ENCODE measurements around the gene ELF1. TPM values are rescaled to one million over a fixed set of nuclear protein-coding genes. Genes with fewer than 3 reads are reported as not detected.

ELF1 gene
- total RNA-seq, 3 donors from 2014 or later (not counting 1 experiment from before 2014, with no cell fraction given), result 174 to 216 (median 193) TPM

DNA sequence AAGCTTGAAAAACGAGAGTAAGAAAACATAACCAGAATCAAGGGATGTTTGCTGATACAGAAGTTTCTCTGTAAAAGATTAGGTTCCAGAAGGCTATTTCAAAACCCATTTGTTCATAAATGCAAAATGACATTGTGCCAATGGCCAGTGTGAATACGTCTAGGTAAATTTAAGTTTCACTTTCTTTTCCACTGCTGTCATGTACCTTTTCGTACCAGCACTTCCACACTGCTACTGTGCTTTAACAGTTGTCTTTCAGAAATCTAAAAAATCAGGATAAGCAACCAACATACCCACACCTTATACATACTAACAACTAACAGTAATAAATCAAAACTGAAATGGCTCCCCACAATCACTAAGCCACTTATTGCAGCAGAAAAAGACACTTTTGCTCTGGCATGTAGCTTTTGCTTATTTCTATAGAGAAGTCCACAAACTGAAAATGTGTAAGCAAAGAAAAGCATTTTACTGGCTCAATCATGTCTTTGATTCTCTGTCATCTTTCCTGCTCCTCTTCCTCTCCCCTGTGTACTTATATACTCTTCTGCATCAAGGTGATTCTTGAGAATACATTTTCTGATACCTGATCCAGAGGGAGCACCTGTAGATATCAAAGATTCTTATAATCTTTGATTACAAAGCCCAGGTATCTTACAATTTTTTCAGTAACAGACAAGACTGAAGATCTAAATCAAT lies 34.3 kb downstream of the ELF1 start:
- TF ChIP-seq, protein P1, sequence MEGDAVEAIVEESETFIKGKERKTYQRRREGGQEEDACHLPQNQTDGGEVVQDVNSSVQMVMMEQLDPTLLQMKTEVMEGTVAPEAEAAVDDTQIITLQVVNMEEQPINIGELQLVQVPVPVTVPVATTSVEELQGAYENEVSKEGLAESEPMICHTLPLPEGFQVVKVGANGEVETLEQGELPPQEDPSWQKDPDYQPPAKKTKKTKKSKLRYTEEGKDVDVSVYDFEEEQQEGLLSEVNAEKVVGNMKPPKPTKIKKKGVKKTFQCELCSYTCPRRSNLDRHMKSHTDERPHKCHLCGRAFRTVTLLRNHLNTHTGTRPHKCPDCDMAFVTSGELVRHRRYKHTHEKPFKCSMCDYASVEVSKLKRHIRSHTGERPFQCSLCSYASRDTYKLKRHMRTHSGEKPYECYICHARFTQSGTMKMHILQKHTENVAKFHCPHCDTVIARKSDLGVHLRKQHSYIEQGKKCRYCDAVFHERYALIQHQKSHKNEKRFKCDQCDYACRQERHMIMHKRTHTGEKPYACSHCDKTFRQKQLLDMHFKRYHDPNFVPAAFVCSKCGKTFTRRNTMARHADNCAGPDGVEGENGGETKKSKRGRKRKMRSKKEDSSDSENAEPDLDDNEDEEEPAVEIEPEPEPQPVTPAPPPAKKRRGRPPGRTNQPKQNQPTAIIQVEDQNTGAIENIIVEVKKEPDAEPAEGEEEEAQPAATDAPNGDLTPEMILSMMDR (IDR thresholded peaks at IDR 0.05), result no peak
- WGBS (ENCODE audit: insufficient coverage), result 0% methylated on average over 2 of the region's 3 CpGs
- peaks cover 6% of the 10 kb centered on the region for H3K36me3 Mint-ChIP-seq

DNA sequence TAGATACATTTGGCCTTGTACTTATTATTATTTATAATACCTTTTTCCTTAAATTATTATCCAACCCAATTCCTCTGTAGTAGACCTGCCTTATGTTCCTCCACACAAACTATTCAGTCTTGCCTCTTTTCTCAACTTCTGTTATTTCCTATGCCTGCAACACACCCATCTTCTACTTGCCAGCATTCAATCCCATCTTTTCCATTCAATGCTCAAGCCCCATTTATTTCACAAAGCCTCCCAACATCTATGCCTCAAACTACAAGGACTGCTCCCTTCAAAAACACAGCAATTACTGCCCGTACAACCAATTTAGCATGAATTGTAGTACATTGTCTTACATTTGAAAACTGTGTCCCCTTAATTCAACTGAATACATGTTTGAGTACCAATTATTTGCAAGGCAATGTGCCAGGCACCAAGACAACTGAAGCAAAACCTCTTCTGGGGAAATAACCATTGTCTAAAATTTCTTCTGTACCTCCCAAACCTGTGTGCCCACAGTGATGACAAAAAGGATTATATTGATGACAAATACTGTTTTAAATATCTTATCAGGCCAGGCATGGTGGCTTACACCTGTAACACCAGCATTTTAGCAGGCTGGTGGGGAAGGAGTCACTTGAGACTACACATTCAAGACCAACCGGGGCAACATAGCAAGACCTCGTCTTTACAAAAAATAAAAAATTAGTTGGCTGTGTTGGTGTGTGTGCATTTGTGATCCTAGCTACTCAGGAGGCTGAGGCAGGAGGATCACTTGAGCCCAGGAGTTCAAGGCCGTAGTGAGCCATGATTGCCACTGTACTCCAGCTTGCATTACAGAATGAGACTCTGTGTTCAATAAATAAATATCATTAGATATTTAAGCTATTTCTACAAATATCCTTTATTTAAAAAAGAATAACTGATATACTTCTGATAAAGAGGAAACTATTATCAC lies 35.1 kb downstream of the ELF1 start:
- H3K4me1 Mint-ChIP-seq, result peaks cover 80 to 81% of the 10 kb centered on the region in 2 donors
- H3K27me3 Mint-ChIP-seq (ENCODE audit: low read depth in 2 of 2), result no peaks in the 10 kb centered on the region
- 44% methylated on average over 4 of the region's 4 CpGs for WGBS (ENCODE audit: insufficient coverage)
- peak overlapping the region; percentile 87 to 93 for H3K27ac Mint-ChIP-seq
- TF ChIP-seq, protein P1 (IDR thresholded peaks at IDR 0.05), result no peak
- peak in 1 of 2 donors; percentile 55 for DNase-seq
- H3K9me3 Mint-ChIP-seq, result no peaks in the 10 kb centered on the region
- peak in 1 of 3 donors; percentile 14 for ATAC-seq
- intact Hi-C loops (cut with micrococcal nuclease), result loop anchor here (2.0 to 5.0 kb wide), 2 partner anchors 21 to 62 kb away; no protein-coding TSS in a partner anchor
- Histone ChIP-seq H3K27me3 (ENCODE audit: control insufficient read depth, insufficient read depth, low read length) (no peaks in the 10 kb centered on the region), H3K4me3 (ENCODE audit: low read length) (peak overlapping the region; percentile 23), H3K36me3 (ENCODE audit: control insufficient read depth, insufficient read depth, low read length) (peaks cover 6% of the 10 kb centered on the region), H3K9me3 (ENCODE audit: control insufficient read depth, insufficient read depth, low read length) (no peaks in the 10 kb centered on the region), H3K4me1 (ENCODE audit: control insufficient read depth, insufficient read depth, low read length) (peaks cover 27% of the 10 kb centered on the region), H3K27ac (ENCODE audit: low read length) (peak overlapping the region; percentile 99)
- H3K36me3 Mint-ChIP-seq, result peaks cover 6% of the 10 kb centered on the region
- peak overlapping the region; percentile 99 for H3K4me3 Mint-ChIP-seq

More for the DNA sequence above, 34.3 kb downstream of the ELF1 start:
- Mint-ChIP-seq H3K27ac (peak overlapping the region; percentile 87 to 93), H3K4me3 (peak overlapping the region; percentile 89), H3K4me1 (peaks cover 73 to 75% of the 10 kb centered on the region in 2 donors), H3K9me3 (no peaks in the 10 kb centered on the region), H3K27me3 (ENCODE audit: low read depth in 2 of 2) (no peaks in the 10 kb centered on the region)
- Histone ChIP-seq H3K9me3 (ENCODE audit: control insufficient read depth, insufficient read depth, low read length) (no peaks in the 10 kb centered on the region), H3K36me3 (ENCODE audit: control insufficient read depth, insufficient read depth, low read length) (peaks cover 2% of the 10 kb centered on the region), H3K4me1 (ENCODE audit: control insufficient read depth, insufficient read depth, low read length) (peaks cover 27% of the 10 kb centered on the region), H3K27ac (ENCODE audit: low read length) (peak overlapping the region; percentile 99), H3K27me3 (ENCODE audit: control insufficient read depth, insufficient read depth, low read length) (no peaks in the 10 kb centered on the region), H3K4me3 (ENCODE audit: low read length) (peak overlapping the region; percentile 23)
- ATAC-seq, result peak; percentile 50 to 68 (median 54)
- intact Hi-C loops (cut with micrococcal nuclease), result loop anchor here (2.0 to 5.0 kb wide), 2 partner anchors 20 to 63 kb away; no protein-coding TSS in a partner anchor
- DNase-seq, result peak in 1 of 2 donors; percentile 75

DNA sequence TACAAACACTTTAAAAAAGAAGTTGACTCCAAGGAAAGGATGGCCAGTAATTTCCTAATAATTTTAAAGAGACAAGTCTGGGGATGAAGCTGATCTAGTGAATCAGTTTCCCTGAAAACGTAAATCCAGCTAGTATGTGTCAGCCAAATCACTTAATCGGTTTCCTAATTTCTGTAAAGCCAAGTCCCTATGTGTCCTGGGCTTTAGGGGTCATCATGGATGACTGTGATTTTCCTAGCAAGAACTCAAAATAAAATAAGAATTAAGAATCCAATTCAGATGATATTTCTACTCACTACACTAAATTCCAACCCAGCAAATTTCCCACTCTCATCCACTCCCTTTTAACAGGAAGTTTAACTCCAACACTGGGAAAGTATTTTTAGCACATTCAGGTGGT lies 35.9 kb downstream of the ELF1 start:
- Mint-ChIP-seq H3K4me1 (peaks cover 79 to 83% of the 10 kb centered on the region in 2 donors), H3K4me3 (peak overlapping the region; percentile 99), H3K27me3 (ENCODE audit: low read depth in 2 of 2) (no peaks in the 10 kb centered on the region), H3K27ac (peak overlapping the region; percentile 87 to 93), H3K36me3 (peaks cover 6% of the 10 kb centered on the region), H3K9me3 (no peaks in the 10 kb centered on the region)
- Histone ChIP-seq H3K27ac (ENCODE audit: low read length) (peak overlapping the region; percentile 99), H3K36me3 (ENCODE audit: control insufficient read depth, insufficient read depth, low read length) (peaks cover 6% of the 10 kb centered on the region), H3K9me3 (ENCODE audit: control insufficient read depth, insufficient read depth, low read length) (no peaks in the 10 kb centered on the region), H3K4me3 (ENCODE audit: low read length) (peak overlapping the region; percentile 48), H3K4me1 (ENCODE audit: control insufficient read depth, insufficient read depth, low read length) (peaks cover 23% of the 10 kb centered on the region), H3K27me3 (ENCODE audit: control insufficient read depth, insufficient read depth, low read length) (no peaks in the 10 kb centered on the region)
- intact Hi-C loops (cut with micrococcal nuclease), result loop anchor here (5.0 kb wide), 1 partner anchor 61 kb away; no protein-coding TSS in a partner anchor
- 15% methylated on average over 2 of the region's 2 CpGs for WGBS (ENCODE audit: insufficient coverage)
- DNase-seq, result peak in 1 of 2 donors; percentile 43
- no peak for ATAC-seq
- TF ChIP-seq, protein P1 (IDR thresholded peaks at IDR 0.05), result no peak

Data from natural killer cell (primary cell).